Loucy (cell line): ENCODE data around the gene PIGN.
A peak's percentile ranks its signal among the peaks of the same experiment; 100 is the strongest.

Source experiments
- H2AFZ ChIP-seq: fragments of 200-600 bp; sonication (generic); 2 replicates; pipeline ENCODE4 v1.6.0; 2016; ENCODE audit warnings: antibody characterized with exemption, mild to moderate bottlenecking, low read length, moderate library complexity
- H3F3A ChIP-seq: fragments of 200-600 bp; 2 replicates; pipeline ENCODE4 v1.6.0; 2016; ENCODE audit warnings: antibody characterized with exemption, low read depth, mild to moderate bottlenecking
- H3K27me3 ChIP-seq: fragments of 200-600 bp; sonication (generic); 2 replicates; pipeline ENCODE4 v1.6.1; 2014; ENCODE audit warnings: low read length, mild to moderate bottlenecking; ENCODE audit not compliant: insufficient read depth, poor library complexity, severe bottlenecking
- H3K36me3 ChIP-seq: fragments of 200-600 bp; sonication (generic); 2 replicates; pipeline ENCODE4 v1.6.1; 2016; ENCODE audit warnings: low read length; ENCODE audit not compliant: insufficient read depth
- H3K4me1 ChIP-seq: fragments of 200-600 bp; sonication (generic); 2 replicates; pipeline ENCODE4 v1.5.1; 2014; ENCODE audit warnings: low read length, mild to moderate bottlenecking; ENCODE audit not compliant: insufficient read depth, poor library complexity, severe bottlenecking
- H3K4me2 ChIP-seq: fragments of 200-600 bp; sonication (generic); 2 replicates; pipeline ENCODE4 v1.6.0; 2014; ENCODE audit warnings: antibody characterized with exemption, low read length, low read depth, mild to moderate bottlenecking; ENCODE audit not compliant: poor library complexity, severe bottlenecking
- H3K4me3 ChIP-seq: fragments of 200-600 bp; sonication (generic); 2 replicates; pipeline ENCODE4 v1.5.1; 2014; ENCODE audit warnings: low read length, mild to moderate bottlenecking, mixed read lengths; ENCODE audit not compliant: poor library complexity, severe bottlenecking
- H3K79me2 ChIP-seq: fragments of 200-600 bp; sonication (generic); 2 replicates; pipeline ENCODE4 v1.6.1; 2014; ENCODE audit warnings: low read length; ENCODE audit not compliant: insufficient read depth
- H3K9ac ChIP-seq: fragments of 200-600 bp; sonication (generic); 2 replicates; pipeline ENCODE4 v1.6.0; 2014; ENCODE audit warnings: mild to moderate bottlenecking, low read depth, low read length, moderate library complexity; ENCODE audit not compliant: poor library complexity, severe bottlenecking
- H3K9me2 ChIP-seq: fragments of 200-600 bp; sonication (generic); replicated peaks from 2 replicates; pipeline ENCODE4 v1.6.1; 2016; ENCODE audit warnings: low read depth, low read length, mixed read lengths
- H3K9me3 ChIP-seq: fragments of 200-600 bp; sonication (generic); 2 replicates; pipeline ENCODE4 v1.6.1; 2014; ENCODE audit warnings: mild to moderate bottlenecking, antibody characterized with exemption, low read length, low read depth; ENCODE audit not compliant: insufficient read depth
- H4K20me1 ChIP-seq: fragments of 200-600 bp; sonication (generic); 2 replicates; pipeline ENCODE4 v1.6.0; 2014; ENCODE audit warnings: antibody characterized with exemption, low read length, mild to moderate bottlenecking; ENCODE audit not compliant: insufficient read depth, poor library complexity, severe bottlenecking
- CTCF ChIP-seq: fragments of 200-600 bp; sonication (generic); conservative IDR thresholded peaks from 2 replicates; pipeline ENCODE4 v1.5.1; 2014; ENCODE audit warnings: mild to moderate bottlenecking, antibody characterized with exemption, low read length
- EZH2phosphoT487 ChIP-seq: fragments of 200-600 bp; IDR thresholded peaks from 2 replicates; pipeline ENCODE4 v1.6.1; 2018; ENCODE audit warnings: antibody characterized with exemption, mild to moderate bottlenecking, moderate library complexity, borderline replicate concordance

Gene PIGN

GRCh38 chr18:62196079-62196478 is 9.2 kb upstream of the PIGN start:
- no peaks in the 10 kb centered on the region for H3K9me2 ChIP-seq
- H3K36me3 ChIP-seq, result no peaks in the 10 kb centered on the region
- no peak overlapping the region for H3K9ac ChIP-seq
- no peaks in the 10 kb centered on the region for H3K27me3 ChIP-seq
- H3K4me1 ChIP-seq, result peaks cover 61% of the 10 kb centered on the region
- H3F3A ChIP-seq, result 0 out of 2 replicates have a peak, but pooled peaks cover 8% of the 10 kb centered on the region
- TF ChIP-seq CTCF (peak; percentile 48), EZH2phosphoT487 (no peak)
- H2AFZ ChIP-seq, result no peak overlapping the region
- peak overlapping the region; percentile 20 for H3K4me3 ChIP-seq
- H3K9me3 ChIP-seq, result 0 out of 2 replicates have a peak, but pooled peaks cover 4% of the 10 kb centered on the region
- peaks cover 69% of the 10 kb centered on the region for H4K20me1 ChIP-seq
- peaks cover 96% of the 10 kb centered on the region for H3K79me2 ChIP-seq
- H3K4me2 ChIP-seq, result peak overlapping the region; percentile 98

GRCh38 chr18:62189208-62189607 is 2.4 kb upstream of the PIGN start:
- H2AFZ ChIP-seq, result no peak overlapping the region
- peaks cover 49% of the 10 kb centered on the region for H4K20me1 ChIP-seq
- H3K9me2 ChIP-seq, result no peaks in the 10 kb centered on the region
- 0 out of 2 replicates have a peak, but pooled peaks cover 4% of the 10 kb centered on the region for H3K9me3 ChIP-seq
- no peaks in the 10 kb centered on the region for H3K36me3 ChIP-seq
- TF ChIP-seq CTCF, result no peak
- no peak for TF ChIP-seq EZH2phosphoT487
- peaks cover 51% of the 10 kb centered on the region for H3K4me1 ChIP-seq
- peak overlapping the region; percentile 98 for H3K4me2 ChIP-seq
- peaks cover 7% of the 10 kb centered on the region for H3K27me3 ChIP-seq
- no peaks in the 10 kb centered on the region for H3F3A ChIP-seq
- H3K4me3 ChIP-seq, result peak overlapping the region; percentile 99
- H3K79me2 ChIP-seq, result peaks cover 89% of the 10 kb centered on the region
- H3K9ac ChIP-seq, result peak overlapping the region; percentile 91

- peaks cover 7% of the 10 kb centered on the region for H3K27me3 ChIP-seq
- TF ChIP-seq CTCF (no peak; the same call in none of the 2 replicates), EZH2phosphoT487 (no peak)
- H2AFZ ChIP-seq, result peak overlapping the region; percentile 88
- H3K9me2 ChIP-seq, result no peaks in the 10 kb centered on the region
- H3K4me2 ChIP-seq, result peak overlapping the region; percentile 98
- 0 out of 2 replicates have a peak, but pooled peaks cover 4% of the 10 kb centered on the region for H3K9me3 ChIP-seq
- H3K4me3 ChIP-seq, result peak overlapping the region; percentile 99
- H3F3A ChIP-seq, result no peaks in the 10 kb centered on the region
- no peaks in the 10 kb centered on the region for H3K36me3 ChIP-seq
- peak overlapping the region; percentile 91 for H3K9ac ChIP-seq
- peaks cover 79% of the 10 kb centered on the region for H3K79me2 ChIP-seq
- H3K4me1 ChIP-seq, result peaks cover 46% of the 10 kb centered on the region
- H4K20me1 ChIP-seq, result peaks cover 40% of the 10 kb centered on the region
Measured at GRCh38 chr18:62187543-62188510, 971 bp upstream of the PIGN start.
